AG04449 (cell line): ENCODE measurements around the gene SPAAR.
A peak's percentile ranks its signal among the peaks of the same experiment; 100 is the strongest.

Experiments used
- CTCF ChIA-PET: fragments of 350-600 bp; formaldehyde crosslinking; extraction: SDS; loops from one replicate; lab custom pipeline; 2021; ENCODE audit warnings: antibody characterized with exemption; lab: Yijun Ruan, JAX
- POLR2A ChIA-PET: fragments of 400-600, 350-600 bp; formaldehyde crosslinking; extraction: SDS; loops from one replicate; lab custom pipeline; 2020; ENCODE audit warnings: antibody characterized with exemption, inconsistent platforms; lab: Yijun Ruan, JAX
- DNase-seq: peaks from one replicate; pipeline ENCODE4 v3.0.0-alpha.2; 2010; ENCODE audit warnings: low read depth, low spot score
- H3K4me3 ChIP-seq: 2 replicates; pipeline ENCODE4 v1.5.1; 2011; ENCODE audit warnings: low read depth, mild to moderate bottlenecking, control low read depth, low read length
- CTCF ChIP-seq: IDR thresholded peaks from one replicate; pipeline ENCODE4 v1.5.1; 2011; ENCODE audit warnings: mild to moderate bottlenecking, moderate library complexity, low read length, control low read depth, inconsistent platforms; ENCODE audit not compliant: insufficient read depth; ENCODE audit errors: missing control alignments

Gene SPAAR

GRCh38 chr9:35923927-35924763 is 14.9 kb downstream of the SPAAR start:
- no peak overlapping the region for H3K4me3 ChIP-seq
- CTCF ChIA-PET = interaction anchor here (0.6 to 9.2 kb wide), 11 partner anchors 10 to 134 kb away, joined by 3 to 137 read pairs (median 6); partner anchors contain the start of genes HRCT1 and SPAAR
- TF ChIP-seq CTCF = no peak
- peak; percentile 80 for DNase-seq
- POLR2A ChIA-PET = interaction anchor here (0.6 to 1.9 kb wide), 7 partner anchors 11 to 177 kb away, joined by 3 to 16 read pairs (median 5); partner anchors contain the start of genes HRCT1 and RECK

- ChIA-PET CTCF (interaction anchor here (1.0 to 3.7 kb wide), 5 partner anchors 10 to 26 kb away, joined by 3 to 18 read pairs (median 4); no protein-coding TSS in a partner anchor), POLR2A (no interaction called here)
- no peak for TF ChIP-seq CTCF
- H3K4me3 ChIP-seq = no peak overlapping the region
- no peak for DNase-seq
Observed at GRCh38 chr9:35928591-35929452, 19.5 kb downstream of the SPAAR start.

- CTCF ChIA-PET = interaction anchor here (1.4 to 3.7 kb wide), 2 partner anchors 16 to 19 kb away, joined by 6 to 18 read pairs; no protein-coding TSS in a partner anchor
- no peak overlapping the region for H3K4me3 ChIP-seq
- POLR2A ChIA-PET = no interaction called here
- no peak for TF ChIP-seq CTCF
- DNase-seq = no peak
Observed at GRCh38 chr9:35929453-35929718, 20.1 kb downstream of the SPAAR start.

DNA sequence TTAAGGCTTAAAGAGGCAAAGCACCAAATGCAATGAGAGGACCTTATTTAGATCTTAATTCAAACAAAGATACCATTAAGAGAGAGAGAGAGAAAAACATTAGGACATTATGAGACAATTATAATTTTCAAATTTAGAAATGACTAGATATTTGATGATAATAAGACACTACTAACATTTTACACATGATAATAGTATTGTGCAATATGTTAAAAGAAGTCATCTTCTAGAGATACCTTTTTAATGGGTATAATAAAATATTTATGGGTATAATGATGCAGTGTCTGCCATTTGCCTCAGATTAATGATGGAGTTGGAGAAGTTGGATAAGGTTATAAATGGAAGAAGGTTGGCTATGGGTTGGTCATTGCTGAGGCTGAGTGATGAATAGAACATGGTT is 21.2 kb downstream of the SPAAR start:
- no peak overlapping the region for H3K4me3 ChIP-seq
- no peak for DNase-seq
- ChIA-PET POLR2A (interaction anchor here (1.0 kb wide), 1 partner anchor 10 kb away, joined by 3 read pairs; no protein-coding TSS in a partner anchor), CTCF (interaction anchor here (3.7 kb wide), 1 partner anchor 15 kb away, joined by 18 read pairs; no protein-coding TSS in a partner anchor)
- TF ChIP-seq CTCF = no peak

DNA sequence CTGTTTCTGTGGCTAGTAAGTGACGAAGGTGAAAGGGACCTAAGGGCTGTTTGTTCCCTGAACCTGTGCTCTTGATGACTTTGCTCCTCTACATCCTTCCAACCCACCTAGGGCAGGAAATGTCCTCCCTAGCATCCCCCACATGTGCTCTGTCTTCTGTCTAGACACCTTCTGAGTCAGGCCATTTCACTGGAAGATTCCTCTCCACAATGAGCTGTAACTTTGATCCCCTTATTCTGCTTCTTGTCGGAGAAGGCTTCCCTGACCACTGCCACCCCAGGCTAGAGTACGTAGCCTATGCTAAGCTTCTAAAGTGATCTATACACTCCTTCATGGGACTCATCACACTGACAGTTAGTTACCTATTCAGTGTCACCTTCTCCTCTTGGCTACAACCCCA is 21.7 kb downstream of the SPAAR start:
- POLR2A ChIA-PET = interaction anchor here (1.0 kb wide), 1 partner anchor 9 kb away, joined by 3 read pairs; no protein-coding TSS in a partner anchor

More for the DNA sequence above, 21.7 kb downstream of the SPAAR start:
- no peak for DNase-seq
- no peak for TF ChIP-seq CTCF
- CTCF ChIA-PET = interaction anchor here (1.2 to 3.7 kb wide), 2 partner anchors 14 to 105 kb away, joined by 3 to 18 read pairs; no protein-coding TSS in a partner anchor
- no peak overlapping the region for H3K4me3 ChIP-seq
